HEK293 (cell line): ENCODE results near the gene SLAMF9.
A peak's percentile ranks its signal among the peaks of the same experiment; 100 is the strongest.

ENCODE experiments used
- GLI2 ChIP-seq: fragments of 450-650 bp; formaldehyde crosslinking; IDR thresholded peaks from 2 replicates; pipeline ENCODE4; 2017; ENCODE audit warnings: missing biosample characterization, missing genetic modification characterization, low read depth, borderline replicate concordance
- KLF10 ChIP-seq: fragments of 450-650 bp; IDR thresholded peaks from 2 replicates; pipeline ENCODE4 v1.5.1; 2018; ENCODE audit warnings: missing biosample characterization, mild to moderate bottlenecking, missing genetic modification characterization
- KLF8 ChIP-seq: fragments of 450-650 bp; formaldehyde crosslinking; IDR thresholded peaks from 2 replicates; pipeline ENCODE4 v1.5.1; 2016; ENCODE audit warnings: missing biosample characterization, missing genetic modification characterization
- KLF9 ChIP-seq: fragments of 450-650 bp; formaldehyde crosslinking; IDR thresholded peaks from 2 replicates; pipeline ENCODE4 v1.5.1; 2016; ENCODE audit warnings: missing biosample characterization, missing genetic modification characterization, low read depth
- MEIS1 ChIP-seq: sonication (generic); formaldehyde crosslinking; IDR thresholded peaks from 2 replicates; pipeline ENCODE4 v1.8.1; 2022; ENCODE audit warnings: missing genetic modification reagents, mild to moderate bottlenecking, borderline replicate concordance
- MYNN ChIP-seq: fragments of 450-650 bp; formaldehyde crosslinking; IDR thresholded peaks from 2 replicates; pipeline ENCODE4 v1.5.1; 2016; ENCODE audit warnings: missing biosample characterization, missing genetic modification characterization, borderline replicate concordance
- SCRT1 ChIP-seq: fragments of 450-650 bp; formaldehyde crosslinking; IDR thresholded peaks from 2 replicates; pipeline ENCODE4 v1.5.1; 2016; ENCODE audit warnings: missing biosample characterization, missing genetic modification characterization, borderline replicate concordance
- SCRT2 ChIP-seq: fragments of 450-650 bp; formaldehyde crosslinking; IDR thresholded peaks from 2 replicates; pipeline ENCODE4 v1.5.1; 2016; ENCODE audit warnings: missing biosample characterization, missing genetic modification characterization
- ZFP37 ChIP-seq: fragments of 450-650 bp; formaldehyde crosslinking; IDR thresholded peaks from 2 replicates; pipeline ENCODE4 v1.5.1; 2016; ENCODE audit warnings: missing biosample characterization, missing genetic modification characterization
- ZNF121 ChIP-seq: fragments of 450-650 bp; formaldehyde crosslinking; IDR thresholded peaks from 2 replicates; pipeline ENCODE4 v1.5.1; 2016; ENCODE audit warnings: missing biosample characterization, missing genetic modification characterization
- ZNF155 ChIP-seq: fragments of 450-650 bp; formaldehyde crosslinking; IDR thresholded peaks from 2 replicates; pipeline ENCODE4 v1.5.1; 2016; ENCODE audit warnings: missing biosample characterization, missing genetic modification characterization
- ZNF214 ChIP-seq: fragments of 450-650 bp; formaldehyde crosslinking; IDR thresholded peaks from 2 replicates; pipeline ENCODE4 v1.5.1; 2017; ENCODE audit warnings: missing biosample characterization, mild to moderate bottlenecking, missing genetic modification characterization, borderline replicate concordance
- ZNF292 ChIP-seq: fragments of 450-650 bp; formaldehyde crosslinking; IDR thresholded peaks from 2 replicates; pipeline ENCODE4 v1.5.1; 2016; ENCODE audit warnings: low read depth, missing biosample characterization, missing genetic modification characterization, borderline replicate concordance
- ZNF404 ChIP-seq: fragments of 450-650 bp; formaldehyde crosslinking; IDR thresholded peaks from 2 replicates; pipeline ENCODE4 v1.5.1; 2017; ENCODE audit warnings: missing biosample characterization, missing genetic modification characterization
- ZNF521 ChIP-seq: fragments of 450-650 bp; formaldehyde crosslinking; IDR thresholded peaks from 2 replicates; pipeline ENCODE4 v1.5.1; 2017; ENCODE audit warnings: missing biosample characterization, mild to moderate bottlenecking, missing genetic modification characterization
- ZNF549 ChIP-seq: fragments of 450-650 bp; IDR thresholded peaks from 2 replicates; pipeline ENCODE4 v1.5.1; 2018; ENCODE audit warnings: missing biosample characterization, missing genetic modification characterization, mild to moderate bottlenecking, inconsistent platforms, moderate library complexity
- ZNF558 ChIP-seq: fragments of 450-650 bp; formaldehyde crosslinking; IDR thresholded peaks from 2 replicates; pipeline ENCODE4 v1.5.1; 2016; ENCODE audit warnings: missing biosample characterization, missing genetic modification characterization
- ZNF561 ChIP-seq: fragments of 450-650 bp; IDR thresholded peaks from 2 replicates; pipeline ENCODE4 v1.5.1; 2018; ENCODE audit warnings: missing biosample characterization, missing genetic modification characterization, borderline replicate concordance
- ZNF571 ChIP-seq: fragments of 450-650 bp; formaldehyde crosslinking; IDR thresholded peaks from 2 replicates; pipeline ENCODE4 v1.5.0; 2017; ENCODE audit warnings: missing biosample characterization, missing genetic modification characterization
- ZNF623 ChIP-seq: fragments of 450-650 bp; formaldehyde crosslinking; IDR thresholded peaks from 2 replicates; pipeline ENCODE4 v1.5.1; 2016; ENCODE audit warnings: missing biosample characterization, missing genetic modification characterization
- ZSCAN4 ChIP-seq: fragments of 450-650 bp; formaldehyde crosslinking; IDR thresholded peaks from 2 replicates; pipeline ENCODE4 v1.5.1; 2017; ENCODE audit warnings: missing biosample characterization, missing genetic modification characterization
- TF ChIP-seq, protein P1 (sequence below): fragments of 450-650 bp; formaldehyde crosslinking; conservative IDR thresholded peaks from 2 replicates; pipeline ENCODE4 v1.5.1; 2016; ENCODE audit warnings: low read depth, missing biosample characterization, missing genetic modification characterization
- TF ChIP-seq, protein P2 (sequence below): fragments of 450-650 bp; formaldehyde crosslinking; IDR thresholded peaks from 2 replicates; pipeline ENCODE4 v1.5.1; 2017; ENCODE audit warnings: missing biosample characterization, missing genetic modification characterization
- TF ChIP-seq, protein P3 (sequence below): fragments of 450-650 bp; formaldehyde crosslinking; IDR thresholded peaks from 2 replicates; pipeline ENCODE4 v1.5.1; 2017; ENCODE audit warnings: missing biosample characterization, missing genetic modification characterization
- TF ChIP-seq, protein P4 (sequence below): IDR thresholded peaks from 2 replicates; pipeline ENCODE4 v1.6.1; 2011; ENCODE audit warnings: mild to moderate bottlenecking, low read depth, low read length, borderline replicate concordance
- TF ChIP-seq, protein P5 (sequence below): fragments of 450-650 bp; formaldehyde crosslinking; IDR thresholded peaks from 2 replicates; pipeline ENCODE4 v1.5.1; 2016; ENCODE audit warnings: missing biosample characterization, missing genetic modification characterization

Gene SLAMF9

GRCh38 chr1:159945483-159946241 is 8.4 kb downstream of the SLAMF9 start, which contains the start of gene IGSF9 (continued):
- no peak for TF ChIP-seq ZNF549 (tag by site-specific recombination)
- TF ChIP-seq ZNF155 (tag by site-specific recombination) = no peak
- TF ChIP-seq KLF10 (tag by site-specific recombination) = peak; percentile 76; the same call in 1 of the 2 replicates
- TF ChIP-seq, protein P1, sequence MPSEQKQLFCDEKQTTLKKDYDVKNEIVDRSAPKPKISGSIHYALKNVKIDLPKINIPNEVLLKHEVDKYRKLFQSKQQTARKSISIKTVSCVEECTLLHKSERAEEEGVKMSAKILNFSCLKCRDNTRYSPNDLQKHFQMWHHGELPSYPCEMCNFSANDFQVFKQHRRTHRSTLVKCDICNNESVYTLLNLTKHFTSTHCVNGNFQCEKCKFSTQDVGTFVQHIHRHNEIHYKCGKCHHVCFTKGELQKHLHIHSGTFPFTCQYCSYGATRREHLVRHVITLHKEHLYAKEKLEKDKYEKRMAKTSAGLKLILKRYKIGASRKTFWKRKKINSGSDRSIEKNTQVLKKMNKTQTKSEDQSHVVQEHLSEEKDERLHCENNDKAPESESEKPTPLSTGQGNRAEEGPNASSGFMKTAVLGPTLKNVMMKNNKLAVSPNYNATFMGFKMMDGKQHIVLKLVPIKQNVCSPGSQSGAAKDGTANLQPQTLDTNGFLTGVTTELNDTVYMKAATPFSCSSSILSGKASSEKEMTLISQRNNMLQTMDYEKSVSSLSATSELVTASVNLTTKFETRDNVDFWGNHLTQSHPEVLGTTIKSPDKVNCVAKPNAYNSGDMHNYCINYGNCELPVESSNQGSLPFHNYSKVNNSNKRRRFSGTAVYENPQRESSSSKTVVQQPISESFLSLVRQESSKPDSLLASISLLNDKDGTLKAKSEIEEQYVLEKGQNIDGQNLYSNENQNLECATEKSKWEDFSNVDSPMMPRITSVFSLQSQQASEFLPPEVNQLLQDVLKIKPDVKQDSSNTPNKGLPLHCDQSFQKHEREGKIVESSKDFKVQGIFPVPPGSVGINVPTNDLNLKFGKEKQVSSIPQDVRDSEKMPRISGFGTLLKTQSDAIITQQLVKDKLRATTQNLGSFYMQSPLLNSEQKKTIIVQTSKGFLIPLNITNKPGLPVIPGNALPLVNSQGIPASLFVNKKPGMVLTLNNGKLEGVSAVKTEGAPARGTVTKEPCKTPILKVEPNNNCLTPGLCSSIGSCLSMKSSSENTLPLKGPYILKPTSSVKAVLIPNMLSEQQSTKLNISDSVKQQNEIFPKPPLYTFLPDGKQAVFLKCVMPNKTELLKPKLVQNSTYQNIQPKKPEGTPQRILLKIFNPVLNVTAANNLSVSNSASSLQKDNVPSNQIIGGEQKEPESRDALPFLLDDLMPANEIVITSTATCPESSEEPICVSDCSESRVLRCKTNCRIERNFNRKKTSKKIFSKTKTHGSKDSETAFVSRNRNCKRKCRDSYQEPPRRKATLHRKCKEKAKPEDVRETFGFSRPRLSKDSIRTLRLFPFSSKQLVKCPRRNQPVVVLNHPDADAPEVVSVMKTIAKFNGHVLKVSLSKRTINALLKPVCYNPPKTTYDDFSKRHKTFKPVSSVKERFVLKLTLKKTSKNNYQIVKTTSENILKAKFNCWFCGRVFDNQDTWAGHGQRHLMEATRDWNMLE (tag by site-specific recombination) = 0 out of 2 replicates have a peak, but pooled peaks have one; percentile 20
- TF ChIP-seq, protein P2, sequence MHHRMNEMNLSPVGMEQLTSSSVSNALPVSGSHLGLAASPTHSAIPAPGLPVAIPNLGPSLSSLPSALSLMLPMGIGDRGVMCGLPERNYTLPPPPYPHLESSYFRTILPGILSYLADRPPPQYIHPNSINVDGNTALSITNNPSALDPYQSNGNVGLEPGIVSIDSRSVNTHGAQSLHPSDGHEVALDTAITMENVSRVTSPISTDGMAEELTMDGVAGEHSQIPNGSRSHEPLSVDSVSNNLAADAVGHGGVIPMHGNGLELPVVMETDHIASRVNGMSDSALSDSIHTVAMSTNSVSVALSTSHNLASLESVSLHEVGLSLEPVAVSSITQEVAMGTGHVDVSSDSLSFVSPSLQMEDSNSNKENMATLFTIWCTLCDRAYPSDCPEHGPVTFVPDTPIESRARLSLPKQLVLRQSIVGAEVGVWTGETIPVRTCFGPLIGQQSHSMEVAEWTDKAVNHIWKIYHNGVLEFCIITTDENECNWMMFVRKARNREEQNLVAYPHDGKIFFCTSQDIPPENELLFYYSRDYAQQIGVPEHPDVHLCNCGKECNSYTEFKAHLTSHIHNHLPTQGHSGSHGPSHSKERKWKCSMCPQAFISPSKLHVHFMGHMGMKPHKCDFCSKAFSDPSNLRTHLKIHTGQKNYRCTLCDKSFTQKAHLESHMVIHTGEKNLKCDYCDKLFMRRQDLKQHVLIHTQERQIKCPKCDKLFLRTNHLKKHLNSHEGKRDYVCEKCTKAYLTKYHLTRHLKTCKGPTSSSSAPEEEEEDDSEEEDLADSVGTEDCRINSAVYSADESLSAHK (tag by site-specific recombination) = 0 out of 2 replicates have a peak, but pooled peaks have one; percentile 13
- TF ChIP-seq SCRT2 (tag by site-specific recombination) = 0 out of 2 replicates have a peak, but pooled peaks have one; percentile 45
- no peak for TF ChIP-seq ZNF623
- TF ChIP-seq ZFP37 (tag by site-specific recombination) = no peak; the same call in 1 of the 2 replicates
- TF ChIP-seq, protein P3, sequence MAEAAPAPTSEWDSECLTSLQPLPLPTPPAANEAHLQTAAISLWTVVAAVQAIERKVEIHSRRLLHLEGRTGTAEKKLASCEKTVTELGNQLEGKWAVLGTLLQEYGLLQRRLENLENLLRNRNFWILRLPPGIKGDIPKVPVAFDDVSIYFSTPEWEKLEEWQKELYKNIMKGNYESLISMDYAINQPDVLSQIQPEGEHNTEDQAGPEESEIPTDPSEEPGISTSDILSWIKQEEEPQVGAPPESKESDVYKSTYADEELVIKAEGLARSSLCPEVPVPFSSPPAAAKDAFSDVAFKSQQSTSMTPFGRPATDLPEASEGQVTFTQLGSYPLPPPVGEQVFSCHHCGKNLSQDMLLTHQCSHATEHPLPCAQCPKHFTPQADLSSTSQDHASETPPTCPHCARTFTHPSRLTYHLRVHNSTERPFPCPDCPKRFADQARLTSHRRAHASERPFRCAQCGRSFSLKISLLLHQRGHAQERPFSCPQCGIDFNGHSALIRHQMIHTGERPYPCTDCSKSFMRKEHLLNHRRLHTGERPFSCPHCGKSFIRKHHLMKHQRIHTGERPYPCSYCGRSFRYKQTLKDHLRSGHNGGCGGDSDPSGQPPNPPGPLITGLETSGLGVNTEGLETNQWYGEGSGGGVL (tag by site-specific recombination) = peak; percentile 88
- no peak for TF ChIP-seq SCRT1 (tag by site-specific recombination)
- no peak for TF ChIP-seq ZNF521 (tag by site-specific recombination)
- no peak for TF ChIP-seq ZSCAN4 (tag by site-specific recombination)
- TF ChIP-seq ZNF571 (tag by site-specific recombination) = no peak
- no peak for TF ChIP-seq ZNF292
- peak; percentile 94 for TF ChIP-seq KLF9 (tag by site-specific recombination)
- TF ChIP-seq GLI2 (tag by site-specific recombination) = no peak
- TF ChIP-seq ZNF121 = no peak
- TF ChIP-seq ZNF561 = peak; percentile 81; the same call in 1 of the 2 replicates
- TF ChIP-seq MEIS1 (CRISPR knock-in tag) = no peak
- TF ChIP-seq MYNN (tag by site-specific recombination) = no peak
- TF ChIP-seq, protein P4, sequence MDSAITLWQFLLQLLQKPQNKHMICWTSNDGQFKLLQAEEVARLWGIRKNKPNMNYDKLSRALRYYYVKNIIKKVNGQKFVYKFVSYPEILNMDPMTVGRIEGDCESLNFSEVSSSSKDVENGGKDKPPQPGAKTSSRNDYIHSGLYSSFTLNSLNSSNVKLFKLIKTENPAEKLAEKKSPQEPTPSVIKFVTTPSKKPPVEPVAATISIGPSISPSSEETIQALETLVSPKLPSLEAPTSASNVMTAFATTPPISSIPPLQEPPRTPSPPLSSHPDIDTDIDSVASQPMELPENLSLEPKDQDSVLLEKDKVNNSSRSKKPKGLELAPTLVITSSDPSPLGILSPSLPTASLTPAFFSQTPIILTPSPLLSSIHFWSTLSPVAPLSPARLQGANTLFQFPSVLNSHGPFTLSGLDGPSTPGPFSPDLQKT = no peak
- no peak for TF ChIP-seq ZNF214 (tag by site-specific recombination)
- no peak for TF ChIP-seq ZNF558 (tag by site-specific recombination)
- peak; percentile 64; the same call in 1 of the 2 replicates for TF ChIP-seq KLF8 (tag by site-specific recombination)
- no peak for TF ChIP-seq ZNF404 (tag by site-specific recombination)
- TF ChIP-seq, protein P5, sequence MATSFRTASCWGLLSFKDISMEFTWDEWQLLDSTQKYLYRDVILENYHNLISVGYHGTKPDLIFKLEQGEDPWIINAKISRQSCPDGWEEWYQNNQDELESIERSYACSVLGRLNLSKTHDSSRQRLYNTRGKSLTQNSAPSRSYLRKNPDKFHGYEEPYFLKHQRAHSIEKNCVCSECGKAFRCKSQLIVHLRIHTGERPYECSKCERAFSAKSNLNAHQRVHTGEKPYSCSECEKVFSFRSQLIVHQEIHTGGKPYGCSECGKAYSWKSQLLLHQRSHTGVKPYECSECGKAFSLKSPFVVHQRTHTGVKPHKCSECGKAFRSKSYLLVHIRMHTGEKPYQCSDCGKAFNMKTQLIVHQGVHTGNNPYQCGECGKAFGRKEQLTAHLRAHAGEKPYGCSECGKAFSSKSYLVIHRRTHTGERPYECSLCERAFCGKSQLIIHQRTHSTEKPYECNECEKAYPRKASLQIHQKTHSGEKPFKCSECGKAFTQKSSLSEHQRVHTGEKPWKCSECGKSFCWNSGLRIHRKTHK (tag by site-specific recombination) = no peak
